CD4-positive, alpha-beta T cell treated with Interferon gamma for 1 hour (primary cell): Measurements from ENCODE around the gene TPM2.
A peak's percentile ranks its signal among the peaks of the same experiment; 100 is the strongest.

ENCODE experiments used
- DNase-seq: peaks from one replicate; pipeline ENCODE4 v3.0.0-alpha.2; 2020

Gene TPM2

DNA sequence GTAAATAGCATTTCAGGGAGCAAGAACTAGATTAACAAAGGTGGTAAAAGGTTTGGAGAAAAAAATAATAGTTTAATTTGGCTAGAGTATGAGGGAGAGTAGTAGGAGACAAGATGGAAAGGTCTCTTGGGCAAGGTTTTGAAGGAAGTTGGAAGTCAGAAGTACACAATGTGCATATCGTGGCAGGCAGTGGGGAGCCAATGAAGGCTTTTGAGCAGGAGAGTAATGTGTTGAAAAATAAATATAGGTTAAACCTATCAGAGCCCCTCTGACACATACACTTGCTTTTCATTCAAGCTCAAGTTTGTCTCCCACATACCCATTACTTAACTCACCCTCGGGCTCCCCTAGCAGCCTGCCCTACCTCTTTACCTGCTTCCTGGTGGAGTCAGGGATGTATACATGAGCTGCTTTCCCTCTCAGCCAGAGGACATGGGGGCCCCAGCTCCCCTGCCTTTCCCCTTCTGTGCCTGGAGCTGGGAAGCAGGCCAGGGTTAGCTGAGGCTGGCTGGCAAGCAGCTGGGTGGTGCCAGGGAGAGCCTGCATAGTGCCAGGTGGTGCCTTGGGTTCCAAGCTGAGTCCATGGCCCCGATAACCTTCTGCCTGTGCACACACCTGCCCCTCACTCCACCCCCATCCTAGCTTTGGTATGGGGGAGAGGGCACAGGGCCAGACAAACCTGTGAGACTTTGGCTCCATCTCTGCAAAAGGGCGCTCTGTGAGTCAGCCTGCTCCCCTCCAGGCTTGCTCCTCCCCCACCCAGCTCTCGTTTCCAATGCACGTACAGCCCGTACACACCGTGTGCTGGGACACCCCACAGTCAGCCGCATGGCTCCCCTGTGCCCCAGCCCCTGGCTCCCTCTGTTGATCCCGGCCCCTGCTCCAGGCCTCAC lies 16.3 kb downstream of the TPM2 start, which contains the start of gene CA9:
Gene CA9 (plus strand): TSS at position 797 of the 893 bp plus-strand sequence. CDS start 32 bp downstream, at position 829.
- DNase-seq: no peak

DNA sequence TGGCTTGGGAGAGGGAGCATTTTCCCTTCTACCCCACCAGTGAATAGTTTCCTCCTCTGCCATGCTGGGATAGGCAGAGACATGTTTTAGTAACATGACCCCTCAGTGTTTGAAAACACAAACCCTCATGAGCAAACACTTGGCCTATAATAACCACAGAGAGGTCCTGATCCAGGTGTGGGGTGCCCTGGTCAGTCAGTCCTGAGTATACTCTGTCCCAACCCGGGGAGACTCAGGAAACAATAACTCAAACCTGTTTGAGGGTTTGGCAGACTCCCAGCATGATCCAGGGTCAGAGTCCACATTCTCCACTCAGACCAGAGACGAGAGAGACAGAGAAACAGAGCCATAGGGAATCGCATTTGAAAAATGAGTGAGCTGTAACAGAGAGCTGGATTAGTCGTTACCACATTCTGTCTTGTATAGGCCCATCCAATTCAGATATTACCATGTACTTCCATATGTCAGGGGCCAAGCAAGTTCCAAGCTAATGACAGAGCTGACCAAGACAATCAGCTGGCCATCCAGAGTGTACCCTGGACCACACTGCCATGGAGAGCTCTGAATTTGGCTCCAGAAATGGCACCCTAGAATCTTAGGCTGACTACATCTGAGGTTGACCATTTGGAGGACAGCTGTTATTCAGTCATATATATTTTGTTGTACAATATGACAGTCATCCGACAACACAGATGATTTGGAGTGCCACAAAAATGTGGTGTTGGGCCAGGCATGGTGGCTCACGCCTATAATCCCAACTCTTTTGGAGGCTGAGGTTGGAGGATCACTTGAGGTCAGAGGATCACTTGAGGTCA lies 20.2 kb downstream of the TPM2 start:
- no peak for DNase-seq

DNA sequence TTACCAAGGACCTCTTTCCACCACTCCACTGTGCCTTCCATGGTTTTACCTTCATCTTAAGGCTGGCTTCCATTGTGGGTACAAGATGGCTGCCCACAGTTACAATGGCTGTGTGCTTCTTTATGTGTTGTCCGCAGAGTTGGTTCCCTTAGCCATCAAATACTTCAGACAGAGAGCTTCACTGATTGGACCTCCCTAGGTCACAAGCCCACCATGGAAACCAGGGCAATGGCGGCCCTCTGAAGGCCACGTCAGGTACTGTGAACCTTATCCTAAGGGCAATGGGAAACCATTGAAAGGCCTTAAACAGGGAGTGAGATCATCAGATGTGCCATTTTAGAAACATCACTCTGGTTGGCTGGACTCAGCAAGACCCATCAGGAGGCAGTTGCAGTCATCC lies 21.8 kb downstream of the TPM2 start:
- no peak for DNase-seq

DNA sequence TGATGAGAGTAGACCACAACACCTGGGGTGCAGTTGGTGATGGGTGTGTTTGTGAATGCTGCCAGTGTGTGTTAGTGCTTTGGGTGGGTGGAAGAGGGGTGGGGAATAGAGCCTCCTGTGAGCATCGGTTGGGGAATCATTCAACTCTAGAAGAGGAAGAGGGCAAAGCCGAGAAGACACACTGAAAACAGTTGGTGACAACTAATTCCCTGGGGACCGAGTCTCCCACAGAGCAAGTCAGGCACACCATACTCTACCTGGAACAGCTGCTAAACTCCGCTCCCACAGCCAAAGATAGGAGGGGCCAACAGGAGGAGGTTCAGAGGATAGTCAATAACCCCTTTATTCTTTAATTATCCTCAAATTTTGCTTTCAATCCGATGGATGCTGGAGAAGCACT lies 23.2 kb downstream of the TPM2 start:
- DNase-seq: no peak

DNA sequence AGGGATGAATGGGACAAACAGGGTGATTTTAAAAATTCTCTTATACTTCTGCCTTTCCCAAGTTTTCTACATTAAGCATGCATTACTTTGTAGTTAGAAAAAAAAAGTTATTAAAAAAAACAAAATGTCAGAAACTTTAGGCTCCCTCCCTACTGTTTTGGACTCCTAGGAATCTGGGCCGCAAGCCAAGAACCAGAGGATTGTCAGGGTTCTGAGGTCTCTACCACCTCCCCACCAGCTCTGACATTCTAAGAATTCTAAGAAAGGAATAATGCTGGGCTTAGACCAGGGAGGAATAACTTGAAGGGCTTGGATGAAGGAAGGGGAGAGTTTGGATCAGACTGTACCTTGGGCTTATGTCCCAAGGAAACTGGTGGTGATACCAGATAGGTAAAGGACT lies 23.7 kb downstream of the TPM2 start:
- no peak for DNase-seq

DNA sequence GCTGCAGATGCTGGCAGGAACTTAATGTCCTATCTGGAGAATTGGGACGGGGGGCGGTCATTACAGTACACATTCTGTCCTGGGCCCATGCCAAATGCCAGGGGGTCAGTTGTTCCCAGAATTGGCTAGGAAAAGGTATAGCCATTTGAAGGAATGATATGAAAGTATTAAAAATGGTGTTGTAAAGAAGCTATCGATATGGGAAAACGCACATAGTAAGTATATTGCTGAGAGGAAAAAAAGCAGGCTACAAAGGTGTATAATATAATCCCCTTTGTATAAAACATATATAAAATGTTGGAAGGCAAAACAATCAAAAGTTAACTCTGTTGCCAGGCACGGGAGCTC lies 24.3 kb downstream of the TPM2 start:
- DNase-seq: no peak

DNA sequence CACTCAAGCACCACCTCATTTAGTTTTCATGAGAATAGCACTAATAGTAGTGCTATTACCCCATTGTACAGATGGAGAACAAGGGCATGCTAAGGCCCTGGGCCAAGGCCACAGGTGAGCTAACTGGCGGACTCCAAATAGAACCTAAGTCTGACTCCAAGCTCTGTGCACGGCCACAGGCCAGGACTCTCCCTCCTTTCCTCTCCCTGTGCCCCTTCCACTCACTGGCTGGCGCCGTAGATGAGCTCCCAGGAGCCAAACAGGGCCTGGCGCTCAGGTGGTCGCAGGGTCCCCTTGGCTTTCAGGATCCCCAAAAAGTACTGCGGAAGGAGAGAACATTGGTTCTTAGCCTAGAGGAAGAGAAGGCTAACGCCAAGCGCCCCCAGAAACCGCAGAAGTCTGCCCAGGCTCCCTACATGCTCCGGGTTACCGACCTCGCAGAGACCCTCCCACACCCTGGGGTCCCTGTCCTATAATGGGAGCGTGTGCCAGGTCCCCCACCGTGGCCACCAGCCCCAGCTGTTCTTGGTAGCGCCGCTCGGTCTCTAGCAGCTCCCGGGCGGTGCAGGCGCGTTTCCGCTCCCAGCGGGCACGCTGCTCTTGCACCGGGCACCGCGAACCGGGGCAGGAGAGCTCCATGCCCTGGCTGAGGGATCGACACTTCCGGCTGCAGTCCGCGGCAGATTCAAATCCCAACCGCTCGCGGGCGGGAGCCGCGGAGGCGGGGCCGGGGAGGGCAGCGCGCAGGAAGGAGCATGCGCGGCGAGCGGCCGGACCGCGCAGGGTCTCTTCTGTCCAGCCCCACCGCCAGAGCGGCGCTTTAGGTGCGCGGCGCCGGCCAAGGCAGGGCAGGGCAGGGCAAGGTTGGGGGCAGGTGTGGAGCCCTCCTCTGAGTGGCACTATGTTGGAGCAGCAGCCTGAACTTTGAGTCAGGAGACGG lies 24.9 kb downstream of the TPM2 start, which contains the start of gene ARHGEF39:
Gene ARHGEF39 (minus strand): TSS at position 665 of the 940 bp plus-strand sequence. CDS start 26 bp downstream, at position 639.
- peak; percentile 56 for DNase-seq

DNA sequence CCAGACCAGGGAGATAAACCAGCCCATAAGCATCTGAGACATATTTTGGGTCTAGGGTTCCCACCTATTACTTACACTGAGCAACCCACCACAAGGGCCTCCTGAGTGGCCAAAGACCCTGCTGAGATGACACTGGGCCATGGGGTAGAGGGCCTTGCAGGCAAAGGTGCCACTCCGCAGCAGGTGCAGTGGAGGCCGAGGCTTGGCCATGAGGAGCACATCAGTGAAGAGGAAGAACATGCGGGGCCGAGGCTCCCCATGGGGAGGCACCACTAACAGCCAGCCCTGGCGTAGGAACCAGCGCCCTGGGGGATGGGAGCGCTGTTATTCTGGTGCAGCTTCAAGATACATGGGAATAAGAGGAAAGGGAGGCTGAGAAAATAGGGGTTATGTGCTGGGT lies 27.3 kb downstream of the TPM2 start:
- DNase-seq: no peak

DNA sequence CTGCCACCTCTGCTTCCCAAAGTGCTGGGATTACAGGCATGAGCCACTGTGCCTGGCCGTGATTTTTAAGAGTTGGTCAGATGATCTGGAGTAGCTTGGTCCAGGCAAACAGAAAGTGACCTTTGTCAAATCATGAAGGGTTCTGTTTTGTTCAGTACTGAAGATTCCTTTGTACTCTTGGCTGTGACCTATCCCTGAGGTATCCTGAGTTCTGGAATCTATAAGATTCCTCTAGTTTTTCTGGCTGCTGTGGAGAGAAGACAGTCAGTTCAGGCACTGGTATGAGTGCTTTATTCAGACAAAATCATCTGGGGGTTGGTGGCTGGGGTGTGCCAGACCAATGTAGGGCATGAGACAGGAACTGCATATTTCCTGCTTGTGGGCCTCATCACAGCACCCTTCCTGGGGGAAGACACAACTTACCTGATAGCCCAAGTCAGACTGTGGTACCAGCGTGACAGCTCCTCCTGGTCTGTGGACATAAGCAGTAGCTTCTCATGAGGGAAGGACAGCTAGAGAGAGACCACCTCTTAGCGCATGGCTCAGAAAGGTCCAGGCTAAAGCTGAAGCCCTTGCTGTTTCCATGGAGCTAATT lies 27.9 kb downstream of the TPM2 start:
- peak; percentile 55 for DNase-seq

DNA sequence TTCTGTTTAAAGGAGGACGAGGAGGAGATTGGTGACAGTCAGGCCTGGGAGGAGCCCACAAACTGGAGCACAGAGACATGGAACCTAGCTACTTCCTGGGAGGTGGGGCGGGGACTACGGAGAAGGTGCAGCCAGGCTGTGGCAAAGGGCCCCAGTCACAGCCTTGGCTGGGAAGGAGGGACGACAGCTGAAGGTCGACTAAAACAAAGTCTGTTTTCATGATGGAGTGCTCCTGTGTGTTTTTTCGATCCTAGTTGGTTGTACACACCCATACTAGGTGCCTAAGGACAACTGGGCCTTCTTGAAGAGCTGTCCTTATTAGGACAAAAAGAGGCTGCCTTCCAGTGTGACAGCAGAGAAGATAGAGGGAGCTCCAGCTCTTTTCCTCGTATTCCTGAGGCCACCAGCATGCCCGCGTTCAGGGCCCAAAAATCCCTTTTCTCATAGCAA lies 28.7 kb downstream of the TPM2 start:
- no peak for DNase-seq

DNA sequence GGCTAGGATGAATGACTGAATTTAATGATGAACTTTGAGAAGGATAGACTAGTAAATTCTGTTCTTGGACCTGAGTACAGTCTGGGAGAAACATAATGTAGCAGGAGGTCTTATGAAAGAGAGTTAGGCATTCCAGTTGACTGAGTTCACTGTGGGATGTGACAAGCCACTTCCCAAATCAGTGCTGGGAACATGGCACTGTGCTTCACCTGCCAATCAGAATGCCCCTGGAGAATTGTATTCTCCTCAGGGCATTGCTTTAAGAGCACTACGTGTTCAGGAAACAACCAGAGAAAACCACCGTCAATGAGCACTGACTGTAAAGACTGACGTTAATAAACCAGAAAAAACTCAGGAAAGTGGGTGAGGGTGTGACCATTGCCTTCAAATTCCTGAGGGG lies 30.4 kb downstream of the TPM2 start:
- DNase-seq: no peak

DNA sequence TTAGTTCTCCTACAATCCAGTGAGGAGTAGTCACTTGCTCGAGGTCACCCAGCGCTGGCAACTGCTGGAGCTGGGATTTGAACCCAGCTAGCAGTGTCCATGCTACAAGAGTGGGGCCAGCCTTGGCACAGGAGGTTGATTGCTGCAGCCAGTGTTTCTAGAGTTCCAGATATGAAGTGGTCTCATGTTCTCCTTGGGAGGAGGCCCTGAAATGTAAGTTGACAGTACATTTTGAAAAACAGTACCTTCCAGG lies 30.8 kb downstream of the TPM2 start:
- no peak for DNase-seq

DNA sequence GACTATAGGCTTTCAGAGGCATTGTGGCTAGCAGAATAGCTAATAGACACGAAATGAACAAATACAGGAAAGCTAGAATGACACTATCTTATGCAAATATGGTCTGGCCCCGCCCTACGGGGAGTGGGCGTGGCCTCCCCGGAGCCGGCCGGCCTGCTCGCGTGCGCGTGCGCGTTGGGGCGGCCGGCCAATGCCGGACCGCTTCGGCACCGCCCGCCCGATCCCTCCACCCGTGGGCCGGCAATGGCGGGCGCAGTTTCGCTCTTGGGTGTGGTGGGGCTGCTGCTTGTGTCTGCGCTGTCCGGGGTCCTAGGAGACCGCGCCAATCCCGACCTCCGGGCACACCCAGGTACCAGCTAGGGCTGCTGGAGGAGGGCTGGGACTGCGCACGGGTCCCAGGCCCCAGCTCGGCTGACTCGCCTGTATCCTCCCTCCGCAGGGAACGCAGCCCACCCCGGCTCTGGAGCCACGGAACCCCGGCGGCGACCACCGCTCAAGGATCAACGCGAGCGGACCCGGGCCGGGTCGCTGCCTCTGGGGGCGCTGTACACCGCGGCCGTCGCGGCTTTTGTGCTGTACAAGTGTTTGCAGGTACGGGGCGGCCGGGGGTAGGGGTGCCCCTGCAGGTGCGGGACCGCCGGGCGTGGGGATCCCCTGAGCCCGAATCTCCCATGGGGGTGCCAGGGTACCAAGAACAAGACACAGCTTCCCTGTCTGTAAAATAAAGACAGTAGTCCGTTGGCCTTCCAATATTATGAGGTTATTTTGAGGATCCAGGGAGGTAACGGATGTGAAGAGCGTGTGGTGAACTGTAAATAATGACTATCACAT lies 31.4 kb downstream of the TPM2 start, which contains the start of gene CCDC107:
Gene CCDC107 (plus strand): TSS at position 156 of the 831 bp plus-strand sequence. CDS start 88 bp downstream, at position 244.
- DNase-seq: peak; percentile 86

DNA sequence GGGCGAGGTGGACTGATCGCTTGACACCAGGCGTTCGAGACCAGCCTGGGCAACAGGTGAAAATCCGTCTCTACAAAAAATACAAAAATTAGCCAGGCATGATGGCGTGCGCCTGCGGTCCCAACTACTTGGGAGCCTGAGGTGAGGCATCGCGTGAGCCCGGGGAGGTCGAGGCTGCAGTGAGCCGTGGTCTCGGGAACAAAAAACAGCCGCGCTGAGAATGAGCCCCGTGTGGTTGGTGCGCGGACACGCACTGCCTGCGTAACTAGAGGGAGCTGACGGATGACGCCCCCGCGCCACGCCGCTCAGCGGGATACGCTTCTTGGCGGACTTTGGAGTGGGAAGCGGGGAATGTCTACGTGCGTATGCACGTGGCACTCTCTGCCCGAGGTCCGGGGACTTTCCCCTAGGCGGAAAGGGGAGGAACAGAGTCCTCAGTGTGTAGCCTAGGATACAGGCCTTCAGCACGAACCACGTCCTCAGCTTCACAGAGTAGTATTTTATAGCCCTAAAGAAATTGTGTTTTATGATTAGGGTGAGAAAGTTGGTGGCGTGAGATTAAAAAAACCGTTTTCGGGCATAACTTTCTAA lies 32.1 kb downstream of the TPM2 start, which contains the start of gene RMRP:
Gene RMRP (minus strand): TSS at position 474 of the 591 bp plus-strand sequence.
- peak; percentile 93 for DNase-seq

DNA sequence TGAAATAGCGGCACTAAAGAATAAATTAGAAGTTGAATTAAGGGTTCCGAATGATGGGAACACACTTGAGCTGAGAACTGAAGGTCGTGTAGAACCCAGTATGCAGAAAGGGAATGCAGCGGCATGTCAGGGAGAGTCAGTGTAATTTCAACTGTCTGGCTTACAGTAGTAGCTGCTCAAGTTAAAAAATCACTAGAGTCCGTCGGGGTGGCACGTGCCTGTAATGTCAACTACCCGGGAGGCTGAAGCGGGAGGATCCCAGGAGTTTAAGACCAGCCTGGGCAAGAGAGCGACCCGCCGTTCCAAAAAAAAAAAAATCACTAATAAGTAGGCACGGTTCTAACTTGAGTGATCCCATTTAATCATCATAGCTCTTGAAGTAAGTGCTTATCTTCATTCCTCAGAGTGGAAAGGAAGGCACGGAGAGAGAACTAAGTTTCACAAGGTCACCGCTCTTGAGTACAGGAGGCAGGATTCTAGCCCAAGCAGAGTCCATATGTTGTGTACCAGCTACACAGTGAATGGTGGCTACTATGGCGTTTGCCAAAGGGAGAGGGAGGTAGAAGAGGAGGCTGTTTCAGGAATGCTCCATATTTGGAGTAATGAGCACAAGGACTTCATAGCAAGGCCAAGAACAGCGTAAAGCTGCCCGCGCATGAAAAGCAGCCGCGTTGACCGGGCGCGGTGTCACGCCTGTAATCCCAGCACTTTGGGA lies 32.7 kb downstream of the TPM2 start:
- no peak for DNase-seq

DNA sequence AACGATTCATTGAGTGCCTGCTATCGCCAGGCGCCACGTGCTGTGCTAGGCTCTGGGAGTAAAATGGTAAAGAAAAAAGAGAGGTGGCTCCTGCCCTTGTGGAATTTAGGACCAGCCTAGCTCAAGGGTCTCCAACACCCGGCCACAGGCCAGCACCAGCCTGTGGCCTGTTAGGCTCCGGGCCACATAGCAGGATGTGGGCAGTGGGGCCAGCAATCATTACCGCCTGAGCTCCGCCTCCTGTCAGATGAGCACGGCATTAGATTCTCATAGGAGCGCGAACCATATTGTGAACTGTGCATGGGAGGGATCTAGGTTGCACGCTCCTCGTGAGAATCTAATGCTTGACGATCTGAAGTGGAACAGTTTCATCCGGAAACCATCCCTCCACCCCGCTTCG lies 33.4 kb downstream of the TPM2 start:
- DNase-seq: no peak

DNA sequence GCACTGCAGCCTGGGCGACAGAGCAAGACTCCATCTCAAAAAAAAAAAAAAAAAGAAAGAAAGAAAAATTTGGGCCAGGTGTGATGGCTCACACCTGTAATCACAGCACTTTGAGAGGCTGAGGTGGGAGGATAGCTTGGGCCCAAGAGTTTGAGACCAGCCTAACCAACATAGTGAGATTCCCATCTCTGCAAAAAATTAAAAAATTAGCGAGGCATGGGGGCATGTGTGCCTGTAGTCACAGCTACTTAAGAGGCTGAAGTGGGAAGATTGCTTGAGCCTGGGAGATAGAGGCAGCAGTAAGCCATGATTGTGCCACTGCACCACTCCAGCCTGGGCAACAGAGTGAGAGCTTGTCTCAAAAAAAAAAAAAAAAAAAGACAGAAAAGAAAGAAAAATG lies 36.1 kb downstream of the TPM2 start:
- no peak for DNase-seq

DNA sequence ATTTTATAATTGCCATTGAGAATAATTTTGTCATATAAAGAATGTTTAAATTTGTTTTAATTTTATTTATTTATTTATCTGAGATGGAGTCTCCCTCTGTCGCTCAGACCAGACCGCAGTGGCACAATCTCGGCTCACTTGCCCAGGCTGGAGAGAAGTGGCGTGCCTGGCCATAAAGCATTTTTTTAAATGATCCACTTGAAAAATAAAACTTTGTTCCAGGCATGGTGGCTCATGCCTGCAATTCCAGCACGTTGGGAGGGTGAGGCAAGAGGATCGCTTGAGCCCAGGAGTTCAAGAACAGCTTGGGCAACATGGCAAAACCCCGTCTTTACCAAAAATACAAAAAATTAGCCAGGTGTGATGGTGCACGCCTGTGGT lies 36.9 kb downstream of the TPM2 start:
- DNase-seq: no peak

DNA sequence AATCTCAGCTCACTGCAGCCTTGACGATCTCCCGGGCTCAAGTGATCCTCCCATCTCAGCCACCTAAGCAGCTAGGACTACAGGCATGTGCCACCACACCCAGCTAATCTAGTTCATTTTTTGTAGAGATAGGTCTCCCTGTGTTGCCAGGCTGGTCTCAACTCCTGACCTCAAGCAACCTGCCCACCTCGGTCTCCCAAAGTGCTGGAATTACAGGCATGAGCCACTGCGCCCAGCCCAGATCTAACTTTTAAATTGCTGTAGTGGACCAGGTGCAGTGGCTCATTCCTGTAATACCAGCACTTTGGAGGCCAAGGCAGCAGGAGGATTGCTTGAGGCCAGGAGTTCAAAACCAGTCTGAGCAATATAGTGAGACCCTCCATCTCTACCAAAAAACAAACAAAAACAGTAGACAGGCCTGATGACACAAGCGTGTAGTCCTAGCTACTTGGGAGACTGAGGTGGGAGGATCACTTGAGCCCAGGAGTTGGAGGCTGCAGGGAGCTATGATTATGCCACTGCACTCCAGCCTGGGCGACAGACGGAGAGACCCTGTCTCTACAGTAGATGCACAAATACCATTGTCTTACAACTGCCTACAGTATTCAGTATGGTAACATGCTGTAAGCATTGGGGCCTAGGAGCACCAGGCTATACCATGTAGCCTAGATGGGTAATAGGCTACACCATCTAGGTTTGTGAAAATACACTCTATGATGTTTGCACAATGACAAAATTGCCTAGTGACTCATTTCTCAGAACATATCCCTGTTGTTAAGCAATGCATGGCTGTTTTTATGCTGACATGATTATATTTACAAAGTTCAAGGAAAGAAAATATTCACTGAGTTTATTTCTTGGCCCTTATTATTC lies 37.5 kb downstream of the TPM2 start:
- DNase-seq: no peak
